Measurements from ENCODE around the gene FYN.
A peak's percentile ranks its signal among the peaks of the same experiment; 100 is the strongest.
"Not testable (repeated sequence)": the region's sequence is repeated elsewhere in the genome, so short reads cannot be mapped to it uniquely, and the experiment has no call there.

The FYN gene

DNA sequence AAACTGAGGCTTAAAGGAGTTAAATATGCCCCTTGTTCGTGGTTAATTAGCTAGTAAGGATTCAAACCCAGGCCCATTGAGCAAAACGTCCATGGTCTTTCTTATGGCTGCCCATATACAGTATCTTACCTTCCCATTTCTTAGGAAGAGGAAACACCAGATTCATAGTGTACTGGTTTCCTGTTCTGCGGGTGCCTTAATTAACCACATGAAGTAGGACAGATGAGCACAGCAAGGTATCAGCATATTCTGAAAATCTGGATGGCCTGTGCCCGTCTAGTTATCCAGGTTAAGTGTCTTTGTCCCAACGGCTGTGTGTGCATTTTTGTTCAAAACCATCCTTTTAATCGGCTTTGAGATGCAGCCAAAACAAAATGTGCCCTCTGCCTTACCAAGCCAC, 174.1 kb downstream of the FYN start:
- no peak for DNase-seq

DNA sequence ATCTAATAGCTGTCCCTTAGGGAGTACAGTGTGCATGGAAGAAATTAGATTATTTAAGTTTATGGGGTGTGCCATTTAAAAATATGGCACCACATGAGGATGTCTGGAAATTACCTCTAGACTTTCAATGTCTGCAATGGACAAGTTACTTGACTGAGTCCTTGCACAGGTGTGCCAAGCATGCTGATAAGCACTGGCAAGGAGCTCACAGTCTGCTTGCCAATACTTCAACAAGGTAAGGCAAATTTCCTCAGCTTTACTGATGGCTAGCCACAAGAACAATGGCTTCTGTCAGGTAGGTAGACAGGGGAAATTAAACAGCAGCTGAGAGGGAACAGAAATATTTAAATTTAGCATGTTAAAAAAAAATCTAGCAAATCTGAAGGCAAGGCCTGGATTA, 176.4 kb downstream of the FYN start:
- DNase-seq: no peak

DNA sequence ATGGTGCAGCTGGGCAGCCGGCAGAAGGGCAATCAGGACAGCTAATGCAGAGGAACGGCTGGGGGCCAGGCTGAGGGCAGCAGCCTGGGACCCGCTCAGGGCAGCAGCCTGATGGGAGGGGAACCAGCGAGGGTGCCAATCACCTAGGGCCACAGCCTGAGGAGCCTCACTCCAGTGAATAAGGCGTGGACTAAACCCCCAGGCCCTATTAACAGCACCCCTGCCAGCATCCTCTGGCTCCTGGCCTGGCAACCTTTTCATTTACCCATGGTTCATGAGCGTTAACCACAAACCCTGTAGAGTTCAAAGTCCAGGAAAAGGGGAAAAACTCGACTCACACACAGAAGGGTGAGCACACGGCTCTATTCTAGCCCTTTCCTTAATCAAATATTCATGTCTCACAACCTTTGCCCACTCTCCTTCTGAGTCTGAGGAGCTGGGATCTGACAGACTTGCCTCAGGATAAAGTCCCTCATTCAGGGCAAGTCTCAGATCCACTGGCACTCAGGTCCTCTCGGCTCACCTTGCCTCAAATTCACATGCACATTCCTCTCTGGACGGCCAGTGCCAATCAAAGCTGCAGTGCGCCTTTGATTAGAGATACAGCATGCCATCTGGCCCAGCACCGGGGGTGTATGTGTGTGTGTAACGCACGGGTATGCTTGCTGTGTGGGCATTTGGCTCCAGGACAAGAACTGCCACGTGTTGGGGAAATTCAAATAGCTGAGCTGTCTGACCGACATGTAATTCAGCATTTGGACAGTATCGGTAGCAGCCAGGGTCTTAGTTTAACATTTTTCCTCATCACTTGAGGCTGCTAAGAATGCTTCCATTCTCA, 180.7 kb downstream of the FYN start:
- peak; percentile 76 for DNase-seq

DNA sequence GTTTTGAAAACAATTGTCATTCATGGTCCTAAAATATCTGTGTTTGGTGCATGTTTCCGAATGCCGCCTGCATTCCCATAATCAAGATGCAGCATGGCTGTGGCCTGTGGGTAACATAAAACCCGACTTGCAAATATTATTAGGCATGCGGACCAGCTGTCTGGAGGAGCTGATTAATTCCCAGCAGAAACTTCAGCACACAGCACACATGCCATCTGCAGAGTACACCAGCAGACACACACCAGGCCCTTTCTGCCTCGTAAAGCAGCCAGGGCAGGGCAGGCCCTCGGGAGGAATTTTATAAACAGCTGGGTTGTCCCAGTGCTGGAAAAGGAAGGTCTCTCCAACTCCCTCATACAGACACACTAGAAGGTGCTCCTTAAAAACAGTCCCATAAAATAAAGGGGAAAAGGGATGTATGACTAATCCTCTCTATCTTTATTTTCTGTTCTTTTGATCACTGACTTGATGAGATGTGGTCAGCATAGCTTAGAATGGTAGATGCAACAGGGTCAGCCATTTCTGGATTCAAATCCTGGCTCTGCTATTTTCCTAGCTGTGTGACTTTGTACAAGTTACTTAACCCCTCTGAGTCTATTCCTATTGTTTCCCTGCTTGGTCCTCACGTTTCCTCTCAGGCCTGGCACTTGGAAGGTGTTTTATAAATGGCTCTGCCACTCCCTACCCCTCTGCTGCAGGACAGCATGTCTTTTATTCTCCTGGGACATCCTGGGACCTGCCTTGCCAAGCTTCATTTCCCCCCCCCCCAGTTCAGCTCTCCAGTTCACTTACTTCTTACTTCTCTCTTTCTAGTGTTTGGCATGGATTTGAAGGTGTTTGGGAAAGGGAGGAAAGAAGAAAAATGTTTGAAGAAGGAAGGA, 181.7 kb downstream of the FYN start:
- peak; percentile 95 for DNase-seq

DNA sequence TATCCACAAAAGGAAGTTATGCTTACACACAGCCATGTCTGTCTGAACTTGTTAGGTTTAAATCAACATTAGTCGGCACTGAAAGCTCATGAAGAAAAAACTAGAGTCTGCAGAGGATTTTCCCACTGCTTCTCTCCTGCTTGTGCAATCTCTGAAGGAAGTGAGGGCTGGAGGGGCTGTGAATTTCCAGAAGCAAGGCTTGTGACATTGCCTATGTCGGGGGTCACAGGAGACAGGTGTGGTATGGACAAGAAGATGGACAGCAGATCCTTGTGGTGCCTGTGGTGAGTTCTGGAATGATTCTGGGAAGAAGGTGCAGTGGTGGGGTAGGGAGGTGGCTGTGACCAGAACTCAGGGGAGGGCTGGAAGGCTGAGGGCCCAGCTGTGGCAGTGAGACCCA, 183.3 kb downstream of the FYN start:
- no peak for DNase-seq

DNA sequence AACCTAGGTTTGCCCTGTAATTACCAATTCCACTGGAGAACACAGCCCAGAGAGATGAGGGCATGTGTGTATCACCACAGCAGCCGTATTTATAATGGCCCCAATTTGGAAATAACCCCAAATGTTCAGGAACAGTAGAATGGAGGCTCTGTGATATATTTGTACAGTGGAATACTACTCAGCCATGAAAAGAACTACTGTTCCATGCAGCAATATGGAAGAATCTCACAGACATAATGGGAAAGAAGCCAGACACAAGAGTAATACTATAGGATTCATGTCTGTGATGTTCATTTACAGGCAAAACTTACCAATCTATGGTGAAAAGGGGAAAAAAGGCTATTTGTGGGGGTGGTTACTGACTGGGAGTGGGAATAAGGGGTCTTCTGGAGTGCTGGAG, 183.8 kb downstream of the FYN start:
- DNase-seq: no peak

DNA sequence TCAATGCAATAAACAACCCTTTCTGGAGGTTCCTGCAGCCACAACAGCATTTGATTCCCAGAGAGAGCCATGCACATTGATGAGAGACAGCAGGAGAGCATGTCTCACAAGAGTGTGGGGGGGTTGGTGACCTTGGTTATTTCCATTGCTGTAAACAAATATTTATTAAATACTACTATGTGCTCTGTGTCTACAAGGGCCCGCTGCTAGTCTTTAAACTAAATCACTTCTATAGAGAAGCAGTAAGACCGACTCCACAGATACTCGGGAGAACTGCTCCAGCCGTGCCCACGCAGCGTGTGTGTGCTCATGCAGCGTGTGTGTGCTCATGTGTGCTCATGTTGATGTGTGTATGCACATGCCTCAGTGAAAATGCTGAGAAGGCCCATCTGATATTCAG, 184.9 kb downstream of the FYN start:
- no peak for DNase-seq

DNA sequence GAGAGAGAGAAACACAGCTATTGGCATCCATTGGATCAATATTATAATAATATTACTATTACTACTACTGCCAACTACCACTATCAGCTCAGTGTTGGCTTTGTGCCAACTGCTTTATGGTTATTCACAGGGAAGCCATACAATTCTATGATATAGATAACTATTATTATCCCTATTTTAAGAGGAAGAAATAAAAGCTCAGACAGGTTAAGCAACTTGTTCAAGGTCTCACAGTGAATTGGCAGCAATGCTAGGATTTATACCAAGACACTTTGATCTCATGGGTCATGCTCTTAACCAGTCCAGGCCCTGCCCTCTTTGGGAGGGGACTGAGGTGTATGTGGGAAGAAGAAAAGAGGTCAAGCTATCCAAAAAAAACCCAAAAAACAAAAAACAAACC, 185.6 kb downstream of the FYN start:
- no peak for DNase-seq

DNA sequence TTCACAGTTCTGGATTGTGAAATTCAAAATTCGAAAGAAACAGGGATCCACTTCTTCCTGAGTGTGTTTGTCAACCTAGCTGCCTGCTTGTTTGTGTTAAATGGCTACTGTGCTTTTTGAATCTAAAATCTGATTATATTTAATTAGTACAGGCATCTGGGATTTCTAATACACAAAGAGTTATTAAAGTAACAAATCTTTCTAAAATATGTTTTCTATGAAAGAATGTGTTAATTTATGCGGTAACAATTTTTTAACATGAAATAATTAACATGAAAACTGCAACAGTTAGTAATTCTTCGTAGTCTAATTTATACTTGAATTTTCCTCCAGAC, 186.4 kb downstream of the FYN start:
- DNase-seq: no peak

DNA sequence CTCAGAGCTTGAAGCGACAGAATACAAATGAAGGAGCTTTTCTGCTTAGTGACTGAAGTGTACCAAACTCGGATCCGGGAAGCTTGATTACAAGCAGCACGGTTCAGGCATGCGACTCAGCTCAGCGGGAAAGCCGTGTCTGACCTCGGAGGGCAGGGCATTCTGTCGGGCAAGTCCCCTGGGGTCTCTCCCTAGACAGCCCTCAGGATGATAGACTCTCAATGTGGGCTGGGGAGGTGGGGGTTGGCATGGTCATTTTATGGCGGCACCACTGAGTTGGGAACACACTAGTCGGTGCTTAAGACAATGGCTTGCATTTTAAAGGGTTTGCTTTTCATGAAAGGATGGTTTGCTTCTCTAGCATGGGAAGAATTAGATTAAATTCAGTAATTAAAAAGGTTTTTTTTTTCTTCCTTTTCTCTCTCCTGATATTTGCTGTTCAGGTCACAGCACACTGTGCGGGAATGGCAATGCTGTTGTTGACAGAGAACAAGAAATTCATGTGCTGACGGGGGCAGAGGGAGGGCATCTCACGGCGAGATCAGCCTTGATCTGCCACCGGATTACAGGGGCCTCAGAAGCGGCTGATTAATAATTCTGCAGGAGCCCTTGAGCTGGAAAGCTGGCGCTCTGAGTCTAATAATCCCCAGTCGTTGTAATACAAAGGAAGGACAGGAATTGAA, 186.9 kb downstream of the FYN start:
- DNase-seq: no peak

DNA sequence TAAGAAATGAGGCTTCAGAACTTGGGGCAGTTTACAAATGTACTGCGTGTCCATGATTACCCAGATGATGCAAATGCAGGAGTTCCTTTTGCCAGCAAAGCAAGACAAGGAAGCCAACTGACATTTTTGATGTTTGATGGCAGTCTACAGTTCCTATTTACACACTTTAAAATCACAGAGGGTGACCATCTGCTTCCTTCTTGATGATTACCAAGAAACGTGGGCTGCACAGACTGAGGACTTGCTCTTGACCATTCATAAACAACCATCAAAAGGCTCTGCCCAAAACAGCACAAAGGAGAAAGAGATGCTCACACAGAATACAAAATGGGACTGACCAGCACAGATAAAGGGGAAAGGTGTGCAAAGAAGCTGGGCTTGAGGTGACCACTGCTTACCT, 187.7 kb downstream of the FYN start:
- DNase-seq: no peak

DNA sequence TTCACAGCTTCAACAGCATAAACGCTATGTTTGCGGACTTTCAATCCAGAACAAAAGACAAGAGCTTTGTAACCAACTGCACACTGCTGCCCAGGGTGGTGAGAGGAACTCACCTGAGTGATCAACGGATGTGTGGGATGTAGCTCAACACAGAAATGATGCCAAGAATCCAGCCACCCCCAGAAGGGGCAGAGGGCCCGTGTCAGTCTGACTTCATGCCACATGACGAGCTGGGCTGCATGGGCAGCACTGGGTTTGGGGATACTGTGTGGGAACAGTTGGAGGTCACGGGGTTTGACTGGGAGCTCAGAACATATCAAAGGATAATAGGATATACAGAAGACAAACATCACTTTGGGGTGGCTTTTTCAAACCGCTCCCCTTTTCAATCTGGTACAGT, 188.2 kb downstream of the FYN start:
- no peak for DNase-seq

DNA sequence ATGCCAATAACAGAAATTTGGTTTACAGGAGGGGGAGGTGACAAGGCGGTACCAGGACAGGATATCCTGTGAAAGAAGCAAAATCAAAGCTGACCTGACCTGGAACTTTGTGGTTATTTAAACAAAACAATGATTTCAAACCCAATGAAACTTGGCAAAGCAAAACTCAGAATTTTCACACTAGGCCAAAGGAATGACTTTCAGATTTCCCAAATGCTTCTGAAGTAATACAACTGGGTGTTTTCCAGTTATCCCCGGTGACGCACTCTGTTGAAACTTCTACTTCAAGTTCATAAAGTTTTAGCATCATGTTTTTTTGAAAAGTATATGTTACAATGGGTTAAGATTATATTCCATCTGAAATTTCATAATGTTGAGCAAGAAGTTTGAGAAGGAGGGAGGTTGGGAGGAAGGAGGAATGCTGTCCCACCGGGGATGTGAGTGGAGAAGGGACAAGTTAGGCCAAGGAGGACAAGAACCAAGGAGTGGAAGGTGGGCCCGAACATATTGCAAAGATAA, 189.4 kb downstream of the FYN start:
- no peak for DNase-seq

DNA sequence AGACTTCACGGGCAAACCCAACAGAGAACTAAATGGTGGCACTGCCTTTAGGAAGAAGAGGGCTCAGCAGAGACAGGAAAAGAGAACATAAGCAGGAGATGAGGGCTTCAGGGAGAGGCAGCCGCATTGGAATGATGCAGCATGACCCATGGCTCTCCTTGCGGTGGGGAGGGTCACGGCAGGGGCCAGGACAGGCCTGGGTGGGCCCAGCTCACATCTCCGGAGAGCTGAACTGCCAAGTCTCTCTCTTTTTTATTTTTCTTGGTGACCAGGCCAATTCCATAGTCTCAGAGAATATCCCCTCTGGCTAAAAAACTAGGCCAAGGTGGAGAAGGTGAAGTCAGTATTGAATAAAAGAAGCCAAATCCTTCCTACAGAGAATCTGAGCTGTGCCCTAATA, 190.1 kb downstream of the FYN start:
- no peak for DNase-seq

DNA sequence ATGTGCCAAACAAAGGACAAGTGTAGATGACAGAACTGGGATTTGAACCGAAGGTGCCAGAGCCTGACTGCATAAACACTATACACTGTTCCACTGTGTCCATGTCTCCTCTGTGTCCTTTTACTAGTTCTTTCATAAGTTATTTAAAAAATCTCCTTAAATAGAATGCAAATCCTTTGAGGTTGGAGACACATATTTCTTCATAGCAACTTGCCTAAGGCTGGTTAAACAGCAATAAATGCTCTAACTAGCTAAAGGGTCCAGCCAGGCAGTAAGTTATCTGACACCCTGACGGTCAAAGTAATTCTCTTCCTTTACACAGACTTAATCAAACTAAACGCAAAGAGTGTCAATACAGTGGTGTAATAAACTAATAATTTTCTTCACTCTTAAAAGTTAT, 191.4 kb downstream of the FYN start:
- DNase-seq: no peak

DNA sequence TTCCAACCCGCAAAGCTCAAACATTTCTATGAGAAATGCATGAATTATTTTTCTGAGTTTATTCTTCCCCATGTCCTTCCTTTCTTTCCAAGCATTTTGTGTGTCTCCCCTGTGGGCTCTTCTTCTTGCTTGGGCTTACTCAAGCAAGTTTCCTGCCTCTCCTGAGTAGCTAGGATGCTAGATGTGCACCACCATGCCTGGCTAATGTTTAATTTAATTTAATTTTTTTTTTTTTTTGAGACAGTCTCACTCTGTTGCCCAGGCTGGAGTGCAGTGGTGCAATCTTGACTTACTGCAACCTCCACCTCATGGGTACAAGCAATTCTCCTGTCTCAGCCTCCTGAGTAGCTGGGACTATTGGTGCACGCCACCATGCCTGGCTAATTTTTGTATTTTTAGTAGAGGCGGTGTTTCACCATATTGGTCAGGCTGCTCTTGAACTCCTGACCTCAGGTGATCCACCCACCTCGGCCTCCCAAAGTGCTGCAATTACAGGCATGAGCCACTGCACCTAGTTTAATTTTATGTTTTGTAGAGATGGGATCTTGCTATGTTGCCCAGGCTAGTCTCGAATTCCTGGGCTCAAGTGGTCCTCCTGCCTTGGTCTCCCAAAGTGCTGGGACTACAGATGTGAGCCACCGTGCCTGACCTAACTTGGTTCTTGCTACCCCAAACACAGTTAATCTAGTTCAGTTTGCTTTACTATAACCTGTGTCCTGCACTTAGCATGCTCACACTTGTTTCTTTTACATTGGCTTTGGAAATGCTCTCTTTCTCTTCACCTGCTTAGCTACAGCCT, 192.2 kb downstream of the FYN start:
- not testable (repeated sequence) for DNase-seq

DNA sequence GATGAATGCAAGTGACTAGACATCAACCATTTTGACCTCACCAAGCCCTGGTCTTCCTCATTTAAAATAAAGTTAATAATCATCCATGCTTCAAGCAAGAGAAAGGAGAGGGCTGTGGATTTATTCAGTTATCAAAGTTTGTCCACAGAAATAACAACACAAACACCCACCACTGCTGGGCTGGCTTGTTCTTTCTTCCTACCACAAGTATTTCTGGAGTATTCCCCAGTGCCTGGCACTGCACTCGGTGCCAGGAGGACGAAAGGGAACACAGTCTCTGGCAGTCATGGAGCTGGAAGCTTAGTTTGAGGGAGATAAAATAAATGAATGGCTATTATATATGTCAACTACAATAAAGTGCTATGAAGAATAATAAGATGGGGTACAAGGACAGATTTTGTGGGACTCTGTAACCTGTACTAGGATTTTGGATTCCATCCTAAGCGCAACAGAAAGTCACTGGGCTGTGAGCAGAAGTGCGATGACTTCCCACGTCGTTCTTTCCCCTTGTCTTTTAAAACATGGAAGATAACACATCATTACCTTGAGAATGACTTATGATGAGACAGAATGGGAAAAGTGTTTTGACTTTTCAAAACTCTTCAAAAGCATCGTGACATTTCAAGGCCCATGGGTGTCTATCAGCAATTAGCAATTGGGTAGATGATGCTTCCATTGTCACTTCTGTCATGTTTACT, 193.1 kb downstream of the FYN start:
- no peak for DNase-seq

DNA sequence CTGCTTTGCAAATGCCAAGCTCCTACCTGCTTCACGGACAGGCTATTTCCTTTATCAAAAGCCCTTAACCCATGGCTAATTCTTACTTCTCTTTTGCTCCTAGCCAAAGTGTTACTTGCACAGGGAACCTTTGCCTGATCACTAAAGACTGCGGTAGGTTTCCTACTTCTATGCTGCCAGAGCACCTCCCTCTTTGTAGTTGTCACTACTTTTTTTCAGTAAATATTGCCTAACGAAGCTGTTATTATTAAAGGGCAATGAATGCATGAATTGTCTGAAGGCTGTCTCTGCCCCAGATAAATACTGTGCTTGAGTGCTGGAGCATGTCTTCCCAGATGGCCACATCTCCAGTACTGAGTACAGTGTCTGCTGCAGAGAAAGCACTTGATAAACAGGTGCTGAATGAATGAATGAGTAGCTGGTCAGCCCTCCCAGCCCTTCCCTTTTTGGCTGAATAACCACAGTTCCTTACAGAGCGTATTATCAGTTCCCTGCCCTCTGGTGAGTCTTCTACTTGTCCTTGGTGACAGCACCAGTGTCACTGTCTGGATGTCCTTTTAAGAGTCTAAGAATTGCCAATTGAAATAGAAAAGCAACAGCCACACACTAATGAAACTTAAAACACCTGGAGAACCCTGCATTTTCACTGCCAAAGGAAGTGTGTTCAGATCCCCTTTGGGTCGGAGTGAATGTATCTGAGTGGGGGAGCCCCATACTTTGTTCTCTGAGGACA, 194.0 kb downstream of the FYN start:
- DNase-seq: no peak

DNA sequence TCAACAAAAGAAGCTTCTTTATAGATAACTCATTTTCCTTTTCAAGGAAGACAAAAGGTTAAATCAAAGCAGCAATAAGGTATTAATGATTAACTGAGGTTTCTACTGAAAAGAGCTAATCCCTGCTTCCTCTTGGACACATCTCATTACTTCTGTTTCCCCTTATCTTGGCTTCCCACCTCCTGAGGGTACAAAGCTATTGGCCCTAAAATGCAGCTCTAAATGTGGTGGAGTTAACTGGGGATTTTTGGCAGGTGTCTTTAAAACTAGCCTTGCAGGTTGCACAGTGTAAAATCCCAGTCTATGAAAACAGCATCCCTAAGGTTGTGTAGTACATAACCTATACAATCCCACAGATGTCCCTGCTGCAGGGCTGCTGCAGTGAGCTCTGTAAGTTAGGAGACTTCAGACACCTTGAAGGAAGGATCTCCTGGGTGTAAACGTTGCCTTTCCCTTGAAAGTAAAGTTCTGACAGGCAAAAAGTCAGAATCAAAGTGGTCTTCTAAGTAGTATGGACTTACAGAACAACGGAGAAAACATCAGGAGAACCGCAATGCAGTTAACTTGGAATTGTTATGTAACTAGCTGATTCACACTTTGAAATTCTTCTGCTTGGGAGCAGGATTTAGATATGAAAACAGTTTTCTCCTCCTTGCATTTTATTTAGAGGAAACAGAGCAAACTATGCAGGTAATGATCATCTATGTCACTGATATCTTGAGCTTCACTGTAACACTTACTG, 195.8 kb downstream of the FYN start:
- no peak for DNase-seq

DNA sequence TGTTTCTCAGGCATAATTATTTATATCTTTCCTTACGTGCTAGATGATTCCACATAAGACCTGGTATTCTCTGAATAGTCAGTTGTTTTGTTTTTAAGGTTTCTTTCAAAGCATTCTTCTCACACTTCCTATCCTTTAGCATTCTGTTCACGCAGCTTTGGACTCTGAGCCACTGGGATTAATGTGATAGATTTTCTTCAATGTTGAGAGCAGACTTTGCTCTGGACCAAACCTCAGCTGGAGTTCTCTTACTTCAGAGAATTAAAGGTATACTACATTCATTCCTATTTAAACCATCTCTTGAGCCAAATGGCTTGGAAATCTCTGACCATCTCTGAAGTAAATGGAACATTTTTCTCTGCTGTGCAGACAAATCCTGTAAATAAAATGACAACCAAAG, 196.9 kb downstream of the FYN start:
- DNase-seq: no peak

DNA sequence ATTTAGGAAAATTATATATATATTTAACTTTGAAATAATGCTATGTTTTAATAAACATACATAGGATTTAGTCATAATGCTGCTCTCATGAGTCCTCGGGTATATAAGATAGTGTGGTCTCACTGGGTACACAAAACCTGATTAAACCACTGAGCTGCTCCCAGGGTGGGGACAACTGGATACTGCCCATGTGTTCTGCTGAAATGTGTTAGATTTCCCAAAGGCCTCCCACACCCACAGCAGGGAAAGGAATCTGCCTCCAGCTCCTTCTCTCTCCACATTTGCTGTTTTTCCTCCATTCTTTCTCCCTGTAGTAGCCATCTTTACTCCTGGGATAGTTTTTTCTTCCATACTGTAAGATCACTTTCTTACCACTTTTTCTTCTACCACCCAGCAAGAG, 198.4 kb downstream of the FYN start:
- no peak for DNase-seq
